Suppressor macrophage (primary cell): Measurements from ENCODE around the gene RAB3B.
A peak's percentile ranks its signal among the peaks of the same experiment; 100 is the strongest.

Experiments
- DNase-seq, 4 experiments: peaks; one replicate each; pipeline ENCODE4 v3.0.0-alpha.2; 2020 to 2022

RAB3B gene

GRCh38 chr1:51867479-51868232 is 122.8 kb downstream of the RAB3B start:
- DNase-seq, result peak in 2 of 4 experiments; percentile 12 to 51

GRCh38 chr1:51863384-51863783 is 127.1 kb downstream of the RAB3B start:
- peak; percentile 26 to 82 (median 60) for DNase-seq

DNA sequence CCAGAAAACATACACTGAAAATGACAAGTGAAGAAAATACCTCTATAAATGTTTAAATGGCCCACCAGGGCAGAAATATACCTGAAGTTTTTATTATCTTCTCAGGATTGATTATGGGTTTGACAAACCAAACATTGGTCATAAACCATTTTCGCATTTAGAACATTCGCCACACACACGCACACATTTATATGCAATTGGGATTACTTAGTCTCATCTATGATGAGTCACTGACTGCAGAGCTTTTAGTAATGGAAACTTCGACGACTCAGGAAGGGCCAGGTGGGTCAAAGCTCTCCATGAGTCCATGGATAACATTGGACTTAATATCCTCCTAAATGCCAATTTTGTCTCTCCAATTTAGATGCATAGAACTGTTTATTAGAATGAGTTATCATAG is 128.8 kb downstream of the RAB3B start:
- no peak for DNase-seq

- no peak for DNase-seq
Measured at GRCh38 chr1:51859735-51860134, 130.8 kb downstream of the RAB3B start.

DNA sequence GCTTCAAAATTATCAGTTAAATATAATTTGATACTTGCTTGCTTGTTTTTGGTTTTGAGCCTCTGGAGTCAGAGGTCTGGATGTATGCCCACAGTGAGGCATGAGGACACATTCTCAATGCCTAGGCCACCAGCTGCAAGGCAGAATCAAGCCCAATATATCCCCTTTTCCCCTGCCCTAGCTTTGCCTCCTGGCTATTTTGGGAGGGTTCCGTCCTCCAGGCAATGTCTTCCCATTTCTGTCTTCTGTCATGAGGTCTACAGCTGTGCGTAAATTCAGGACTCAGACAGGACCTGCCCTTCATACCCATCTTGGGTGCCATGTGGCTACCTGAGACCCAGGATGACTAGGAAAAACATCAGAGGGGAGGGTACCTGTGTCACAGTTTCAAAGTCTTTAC is 131.2 kb downstream of the RAB3B start:
- no peak for DNase-seq

DNA sequence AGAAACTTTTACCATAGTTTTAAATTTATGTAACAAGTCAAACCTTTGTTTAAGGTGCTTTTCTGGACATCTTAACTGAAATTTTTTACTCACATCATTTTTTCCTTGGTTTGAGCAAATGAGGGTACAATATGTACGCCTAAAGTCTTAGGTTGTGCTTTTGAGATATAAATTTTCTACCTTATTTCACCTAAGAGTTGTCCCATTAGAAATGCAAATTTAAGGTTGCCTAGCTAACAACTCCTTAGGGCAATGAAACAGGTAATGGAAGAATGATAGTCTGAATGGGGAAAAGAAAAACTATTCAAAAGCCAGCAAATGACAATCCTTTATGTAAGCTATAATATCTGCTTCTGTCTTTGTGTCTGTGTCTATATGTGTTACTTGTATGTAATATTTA is 131.6 kb downstream of the RAB3B start:
- no peak for DNase-seq
